Sigmoid colon (tissue), 3 donors: ENCODE results near the gene PPT1.

Experiments used
- CTCF ChIP-seq, 4 experiments: fragments of 450-650 bp in 3 of 4; fragments of 200-600 bp in 1 of 4; IDR thresholded peaks; one replicate each; pipeline ENCODE4 v1.5.1; 2016 to 2019; ENCODE audit warnings: antibody characterized with exemption in 4 of 4, mild to moderate bottlenecking in 3 of 4, moderate library complexity in 2 of 4
- POLR2A ChIP-seq, 2 donors: fragments of 450-650 bp; IDR thresholded peaks; one replicate each; pipeline ENCODE4 v1.6.1; 2016; ENCODE audit warnings: antibody characterized with exemption in 2 of 2, mild to moderate bottlenecking in 2 of 2, moderate library complexity in 2 of 2

DNA sequence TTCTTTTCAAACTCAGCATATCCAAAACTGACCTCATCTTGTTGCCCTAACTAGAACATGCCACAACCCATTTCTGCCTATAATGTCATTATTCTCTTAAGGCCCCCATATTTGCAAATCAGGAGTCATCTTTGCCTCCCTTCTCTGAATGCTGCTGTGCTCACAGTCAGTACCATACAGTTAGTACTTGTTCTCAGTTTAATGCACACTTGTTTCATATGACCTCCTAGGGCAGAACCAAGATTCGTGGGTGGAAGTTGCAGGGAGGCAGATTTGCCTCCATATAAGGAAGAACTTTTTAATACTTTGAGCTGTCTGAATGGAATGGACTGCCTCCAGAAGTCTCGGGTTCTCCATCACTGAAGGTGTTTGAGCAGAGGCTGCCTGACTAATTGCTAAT is 47.3 kb downstream of the PPT1 start:
- TF ChIP-seq CTCF (IDR thresholded peaks at IDR 0.05) (no peak), POLR2A (IDR thresholded peaks at IDR 0.05) (no peak)
